NCI-H2029 (cell line): ENCODE data around the gene CDK15.

Source experiments
- DNase-seq: peaks from one replicate; lab custom pipeline; 2025; lab: John Stamatoyannopoulos, UW

Gene CDK15

DNA sequence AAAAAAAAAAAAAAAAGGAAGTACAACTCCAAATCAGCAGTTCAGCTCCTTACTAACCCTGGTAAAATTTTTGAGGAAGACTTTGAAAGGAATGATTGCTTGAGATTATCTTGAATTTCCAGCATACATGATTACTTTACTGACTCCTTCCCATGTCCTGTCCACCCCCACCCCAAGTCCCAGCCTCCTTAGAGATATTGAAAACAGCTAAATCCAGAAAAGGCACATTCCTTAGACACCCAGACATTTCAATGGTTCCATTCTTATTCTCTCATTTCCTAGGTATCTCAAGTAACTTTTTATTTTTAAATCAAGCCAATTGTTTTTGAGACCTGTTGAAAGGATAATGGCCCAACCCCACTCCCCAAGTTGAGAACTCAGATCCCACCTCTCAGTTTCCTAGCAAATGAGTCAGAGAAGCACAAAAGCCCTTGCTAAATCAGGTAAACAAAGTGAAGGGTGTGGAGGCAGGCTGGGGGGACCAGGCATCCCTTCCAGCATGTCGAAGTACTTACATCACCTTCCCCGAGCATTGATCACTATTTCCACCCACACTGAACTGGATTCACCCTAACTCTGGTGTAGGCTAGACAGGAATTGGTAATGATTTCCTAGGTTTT is 131.9 kb downstream of the CDK15 start:
- DNase-seq: no peak

DNA sequence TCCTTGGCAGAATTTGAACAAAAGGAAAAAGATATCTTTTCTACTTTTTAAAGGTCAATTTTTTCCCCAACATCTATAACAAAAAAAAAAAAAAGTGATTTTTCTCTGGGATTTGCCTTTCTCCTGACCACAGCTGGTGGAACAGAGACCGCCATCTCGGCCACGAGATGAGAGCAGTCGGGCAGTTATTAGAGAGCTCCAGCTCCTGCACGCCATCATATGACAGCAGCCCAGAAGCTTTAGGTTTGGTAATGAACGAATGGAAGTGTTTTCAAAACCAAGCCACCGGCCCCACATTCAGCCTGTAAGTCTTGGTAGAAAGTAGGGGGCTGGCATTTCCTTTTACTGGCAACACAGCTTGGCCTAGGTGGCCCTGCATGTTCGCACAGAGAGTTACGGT is 132.4 kb downstream of the CDK15 start:
- DNase-seq: no peak

DNA sequence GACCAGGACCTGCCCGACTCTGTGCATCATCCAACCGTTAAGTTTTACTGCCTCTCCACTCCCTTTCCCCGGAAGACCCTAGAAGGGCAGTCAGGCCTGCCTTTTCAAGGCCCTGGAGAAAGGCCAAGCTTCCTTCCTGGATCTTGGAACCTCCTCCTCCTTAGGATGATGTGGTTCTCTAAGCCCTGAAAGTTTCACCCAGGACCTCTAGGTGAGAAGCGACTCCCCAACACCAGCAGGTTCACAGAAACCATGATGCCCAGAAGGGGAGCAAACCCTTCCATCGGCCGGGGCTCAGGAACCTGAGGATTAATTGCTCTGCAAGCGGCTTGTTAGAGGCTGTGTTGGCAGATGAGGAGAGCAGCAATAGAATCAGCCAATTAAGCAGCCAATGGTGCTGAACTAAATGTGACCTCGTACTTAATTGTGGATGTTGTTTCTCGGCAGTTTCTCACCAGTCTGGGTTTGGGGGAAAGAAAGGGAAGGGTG is 133.2 kb downstream of the CDK15 start:
- DNase-seq: no peak

DNA sequence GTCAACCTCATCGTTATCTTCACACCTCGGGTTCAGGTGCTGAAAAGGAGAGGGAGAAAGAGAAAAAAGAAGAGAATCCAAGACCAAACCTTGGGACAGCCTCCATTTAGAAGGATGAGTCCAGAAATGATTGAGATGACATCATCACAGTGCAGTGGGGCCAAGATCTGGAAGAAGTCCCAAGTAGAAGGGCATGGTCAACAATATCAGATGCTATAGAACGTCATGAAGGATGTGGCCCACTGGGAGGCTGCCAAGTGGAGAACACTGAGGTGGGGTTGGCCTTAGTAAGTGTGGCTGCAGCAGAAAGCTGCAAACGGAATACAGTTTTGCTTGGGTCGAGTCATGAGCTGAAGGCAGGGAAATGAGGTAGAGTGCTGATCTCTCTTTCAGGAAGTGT is 136.2 kb downstream of the CDK15 start:
- no peak for DNase-seq
